GM12801 (cell line): Measurements from ENCODE around the gene AUTS2.

Experiments used
- TF ChIP-seq, protein P1 (sequence below): IDR thresholded peaks from one replicate; pipeline ENCODE4 v1.5.1; 2011; ENCODE audit warnings: control low read depth; ENCODE audit not compliant: insufficient read length; ENCODE audit errors: extremely low read depth

Gene AUTS2

DNA sequence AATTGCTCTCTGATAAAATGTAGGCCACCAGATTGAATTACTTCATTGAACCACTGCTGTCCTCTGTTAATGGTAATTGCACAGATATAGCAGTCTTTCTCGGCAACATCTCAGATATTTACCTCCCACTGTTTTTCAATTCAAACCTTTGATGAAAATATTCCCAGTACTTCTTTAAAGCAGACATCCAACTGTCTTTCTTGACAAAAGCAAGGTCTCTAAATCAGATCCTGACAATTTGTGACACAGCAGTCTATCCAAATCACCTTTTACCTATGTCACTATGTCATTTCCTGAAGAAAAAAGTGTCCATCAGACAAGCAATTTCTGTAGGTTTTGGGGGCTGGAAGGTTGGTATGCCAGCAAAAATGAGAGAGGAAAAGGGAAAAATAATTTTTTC is 555.7 kb downstream of the AUTS2 start:
- TF ChIP-seq, protein P1, sequence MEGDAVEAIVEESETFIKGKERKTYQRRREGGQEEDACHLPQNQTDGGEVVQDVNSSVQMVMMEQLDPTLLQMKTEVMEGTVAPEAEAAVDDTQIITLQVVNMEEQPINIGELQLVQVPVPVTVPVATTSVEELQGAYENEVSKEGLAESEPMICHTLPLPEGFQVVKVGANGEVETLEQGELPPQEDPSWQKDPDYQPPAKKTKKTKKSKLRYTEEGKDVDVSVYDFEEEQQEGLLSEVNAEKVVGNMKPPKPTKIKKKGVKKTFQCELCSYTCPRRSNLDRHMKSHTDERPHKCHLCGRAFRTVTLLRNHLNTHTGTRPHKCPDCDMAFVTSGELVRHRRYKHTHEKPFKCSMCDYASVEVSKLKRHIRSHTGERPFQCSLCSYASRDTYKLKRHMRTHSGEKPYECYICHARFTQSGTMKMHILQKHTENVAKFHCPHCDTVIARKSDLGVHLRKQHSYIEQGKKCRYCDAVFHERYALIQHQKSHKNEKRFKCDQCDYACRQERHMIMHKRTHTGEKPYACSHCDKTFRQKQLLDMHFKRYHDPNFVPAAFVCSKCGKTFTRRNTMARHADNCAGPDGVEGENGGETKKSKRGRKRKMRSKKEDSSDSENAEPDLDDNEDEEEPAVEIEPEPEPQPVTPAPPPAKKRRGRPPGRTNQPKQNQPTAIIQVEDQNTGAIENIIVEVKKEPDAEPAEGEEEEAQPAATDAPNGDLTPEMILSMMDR, result no peak

DNA sequence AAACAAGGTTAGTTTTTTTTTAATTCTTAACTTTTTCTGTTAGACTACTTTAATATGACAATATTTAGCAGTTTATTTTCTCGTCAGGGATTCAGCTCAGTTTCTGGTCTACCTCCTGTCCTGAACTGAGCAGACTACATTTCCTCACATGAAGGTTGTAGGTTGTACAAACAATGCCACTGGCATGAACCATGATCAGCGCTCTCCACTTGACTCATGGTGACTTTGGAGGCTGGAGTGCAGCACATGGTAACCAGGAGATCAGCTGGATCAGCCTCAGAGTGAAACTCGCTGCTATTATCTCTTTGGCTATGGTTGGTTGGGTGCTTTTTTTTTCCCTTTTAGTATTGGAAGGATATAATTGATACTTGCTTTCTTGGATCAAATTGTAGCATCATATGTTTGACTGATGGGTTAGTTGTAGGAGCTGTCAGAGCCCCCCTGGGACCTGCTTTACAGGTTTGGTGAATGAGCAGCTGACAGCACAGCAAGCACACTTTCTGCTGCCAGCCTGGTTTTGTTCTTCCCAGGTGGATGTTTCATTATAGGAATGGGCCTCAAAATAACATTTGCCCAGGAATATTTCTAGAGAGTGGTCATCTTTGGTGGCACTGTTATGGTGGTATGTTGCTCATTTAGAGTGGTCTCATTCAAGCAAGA is 556.4 kb downstream of the AUTS2 start:
- TF ChIP-seq, protein P1, result no peak

DNA sequence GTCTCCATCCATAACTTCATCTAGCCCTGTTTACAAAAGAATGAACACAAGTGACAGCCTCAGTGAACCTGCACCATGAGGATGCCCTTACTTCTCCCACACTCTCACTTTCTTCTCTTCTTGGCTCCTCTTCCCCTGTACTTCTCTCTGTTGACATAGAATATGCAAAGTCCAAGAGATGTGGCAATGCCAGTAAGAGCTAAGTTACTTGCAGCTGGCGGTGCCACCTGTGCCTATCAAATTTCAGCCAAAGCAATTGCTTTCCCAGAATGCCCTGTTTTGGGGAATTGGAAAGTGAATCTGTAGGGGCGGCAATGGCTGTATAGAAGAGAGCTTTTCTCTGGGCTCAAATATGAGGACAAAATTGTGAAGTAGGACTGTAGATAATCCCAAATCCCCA is 557.8 kb downstream of the AUTS2 start:
- TF ChIP-seq, protein P1, result no peak

DNA sequence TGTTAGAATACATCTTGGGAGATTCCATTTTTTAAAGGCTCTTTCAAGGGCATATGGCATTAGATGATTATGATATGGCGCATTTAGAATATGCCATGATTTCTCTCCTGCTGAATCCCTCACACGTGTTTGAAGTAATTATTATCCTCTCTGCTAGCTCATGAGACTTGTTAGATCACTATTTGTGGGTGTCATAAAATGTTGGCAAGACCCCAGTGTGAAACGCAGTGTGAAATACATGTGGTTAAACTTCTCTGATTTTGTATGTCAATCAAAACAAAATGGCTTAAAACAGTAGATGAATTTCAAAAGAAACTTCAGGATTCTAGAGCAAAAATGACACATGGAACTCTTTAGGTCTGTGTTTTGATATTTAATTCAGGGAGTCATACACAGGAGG is 560.8 kb downstream of the AUTS2 start:
- TF ChIP-seq, protein P1, result no peak

DNA sequence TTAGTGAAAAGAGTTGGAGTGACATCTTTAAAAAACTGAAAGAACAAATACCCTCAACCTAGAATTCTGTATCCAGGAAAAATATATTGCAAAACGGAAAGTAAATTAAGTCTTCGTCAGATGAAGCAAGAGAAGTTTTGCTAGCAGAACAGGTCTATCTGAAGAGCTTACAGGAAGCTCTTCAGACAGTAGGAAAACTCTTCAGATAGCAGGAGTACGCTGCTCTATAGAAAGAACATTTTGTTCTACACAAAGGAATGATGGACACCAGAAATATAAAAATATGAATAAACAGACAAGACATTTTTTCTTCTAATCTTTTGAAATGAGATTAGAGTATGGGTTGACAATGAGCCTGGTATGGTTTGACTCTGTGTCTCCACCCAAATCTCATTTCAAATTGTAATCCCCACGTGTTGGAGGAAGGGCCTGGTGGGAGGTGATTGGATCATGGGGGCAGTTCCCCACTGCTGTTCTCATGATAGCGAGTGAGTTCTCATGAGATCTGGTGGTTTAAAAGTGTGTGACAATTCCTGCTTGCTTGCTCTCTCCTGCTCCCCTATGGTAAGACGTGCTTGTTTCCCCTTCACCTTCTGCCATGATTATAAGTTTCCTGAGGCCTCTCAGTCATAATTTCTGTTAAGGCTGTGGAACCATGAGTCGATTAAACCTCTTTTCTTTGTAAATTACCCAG is 567.3 kb downstream of the AUTS2 start:
- TF ChIP-seq, protein P1, result no peak

DNA sequence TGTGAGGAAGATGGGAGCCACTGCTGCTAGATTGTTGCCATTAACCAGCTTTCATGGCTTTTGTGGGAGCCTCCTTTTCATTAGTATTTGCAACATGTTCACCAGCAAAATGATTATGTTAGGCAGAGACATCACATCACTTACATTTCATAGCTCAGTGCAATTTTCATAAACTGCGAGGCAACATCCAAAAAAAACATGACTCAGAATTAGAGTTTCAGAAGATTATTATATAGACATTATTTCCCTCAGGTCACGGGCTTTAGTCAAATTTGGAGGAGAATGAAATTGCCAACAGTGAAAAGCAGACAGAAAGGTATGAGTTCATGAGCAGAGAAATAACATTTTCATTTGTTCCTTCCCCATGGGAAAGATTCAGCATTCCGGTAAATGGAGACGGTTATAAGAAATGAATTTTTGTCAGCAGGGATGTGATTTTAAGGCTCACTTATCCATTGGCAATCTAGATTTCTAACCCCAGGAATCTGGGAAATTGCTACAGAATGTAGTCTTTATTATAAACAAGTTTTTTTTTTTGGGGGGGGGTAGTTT is 573.2 kb downstream of the AUTS2 start:
- TF ChIP-seq, protein P1, result no peak

DNA sequence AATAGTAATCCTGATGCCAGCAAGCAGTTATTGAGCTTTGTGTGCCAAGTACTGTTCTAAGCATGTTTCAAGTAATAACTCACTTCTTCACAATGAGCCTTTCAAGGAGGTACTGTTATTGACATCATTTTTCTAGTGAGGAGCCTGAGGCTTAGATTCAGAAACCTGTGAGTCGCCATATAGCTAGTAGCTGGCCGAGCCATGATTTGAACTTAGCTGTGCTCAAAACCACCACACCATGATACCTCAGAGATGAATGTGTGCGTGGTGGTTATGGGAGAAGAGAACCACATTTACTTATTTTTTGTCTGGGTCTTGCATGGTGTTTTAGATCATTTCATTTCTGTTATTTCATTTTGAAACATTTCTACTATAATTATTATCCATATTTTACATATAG is 578.9 kb downstream of the AUTS2 start:
- TF ChIP-seq, protein P1, result no peak
